Measurements from ENCODE around the gene MBD6. TPM values are rescaled to one million over a fixed set of nuclear protein-coding genes. Genes with fewer than 3 reads are reported as not detected.

Gene MBD6, protein sequence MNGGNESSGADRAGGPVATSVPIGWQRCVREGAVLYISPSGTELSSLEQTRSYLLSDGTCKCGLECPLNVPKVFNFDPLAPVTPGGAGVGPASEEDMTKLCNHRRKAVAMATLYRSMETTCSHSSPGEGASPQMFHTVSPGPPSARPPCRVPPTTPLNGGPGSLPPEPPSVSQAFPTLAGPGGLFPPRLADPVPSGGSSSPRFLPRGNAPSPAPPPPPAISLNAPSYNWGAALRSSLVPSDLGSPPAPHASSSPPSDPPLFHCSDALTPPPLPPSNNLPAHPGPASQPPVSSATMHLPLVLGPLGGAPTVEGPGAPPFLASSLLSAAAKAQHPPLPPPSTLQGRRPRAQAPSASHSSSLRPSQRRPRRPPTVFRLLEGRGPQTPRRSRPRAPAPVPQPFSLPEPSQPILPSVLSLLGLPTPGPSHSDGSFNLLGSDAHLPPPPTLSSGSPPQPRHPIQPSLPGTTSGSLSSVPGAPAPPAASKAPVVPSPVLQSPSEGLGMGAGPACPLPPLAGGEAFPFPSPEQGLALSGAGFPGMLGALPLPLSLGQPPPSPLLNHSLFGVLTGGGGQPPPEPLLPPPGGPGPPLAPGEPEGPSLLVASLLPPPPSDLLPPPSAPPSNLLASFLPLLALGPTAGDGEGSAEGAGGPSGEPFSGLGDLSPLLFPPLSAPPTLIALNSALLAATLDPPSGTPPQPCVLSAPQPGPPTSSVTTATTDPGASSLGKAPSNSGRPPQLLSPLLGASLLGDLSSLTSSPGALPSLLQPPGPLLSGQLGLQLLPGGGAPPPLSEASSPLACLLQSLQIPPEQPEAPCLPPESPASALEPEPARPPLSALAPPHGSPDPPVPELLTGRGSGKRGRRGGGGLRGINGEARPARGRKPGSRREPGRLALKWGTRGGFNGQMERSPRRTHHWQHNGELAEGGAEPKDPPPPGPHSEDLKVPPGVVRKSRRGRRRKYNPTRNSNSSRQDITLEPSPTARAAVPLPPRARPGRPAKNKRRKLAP
- polyA plus RNA-seq (2013, experiment 1 of 2): 24.7 TPM
- 24.8 TPM for polyA plus RNA-seq (2013, experiment 2 of 2)

DNA sequence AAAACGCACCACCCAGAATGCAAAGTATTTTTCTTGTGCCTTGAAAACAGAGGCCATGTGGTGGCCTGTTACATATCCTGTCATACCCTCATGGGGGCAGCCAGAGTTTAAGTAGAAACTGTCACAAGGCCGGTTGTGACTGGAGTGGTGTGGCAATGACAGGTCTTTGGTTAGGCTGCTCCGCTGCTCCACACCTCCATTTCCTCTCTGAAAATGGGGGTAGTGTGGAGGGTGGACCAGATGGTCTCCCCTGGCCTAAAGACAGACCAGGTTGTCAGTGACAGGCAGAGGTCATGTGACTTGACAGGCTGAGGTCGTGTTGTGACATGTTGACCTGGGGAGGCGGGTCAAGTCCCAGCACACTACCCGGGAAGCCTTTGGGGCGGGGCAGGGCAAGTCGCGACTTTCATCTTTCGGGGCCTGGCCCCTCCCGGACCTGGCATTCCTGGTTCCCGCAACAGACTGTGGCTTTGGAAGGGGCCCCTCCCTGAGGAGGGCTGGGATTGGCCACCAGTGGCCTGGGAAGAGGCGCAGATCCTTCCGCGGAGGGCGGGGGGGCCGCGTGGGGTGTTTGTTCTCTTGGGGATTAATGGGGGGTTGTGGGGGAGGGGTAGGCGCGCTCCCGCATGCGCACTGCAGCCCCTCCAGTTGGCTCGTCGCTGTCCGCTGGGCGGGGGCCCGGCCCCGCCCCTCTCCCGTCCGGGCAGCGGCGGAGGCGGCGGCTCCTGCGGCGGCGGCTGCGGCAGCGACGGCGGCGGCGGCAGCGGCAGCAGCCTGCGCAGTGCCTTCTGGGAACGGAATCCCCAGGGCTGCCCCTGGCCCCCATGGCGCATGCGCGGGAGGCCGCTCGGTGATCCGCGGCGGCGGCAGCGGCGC is at the start of gene MBD6:
TSS of gene MBD6 (plus strand) at position 814 of the 876 bp plus-strand sequence. CDS start 1,480 bp downstream, outside the sequence.
- peak within 1 kb of the TSS; percentile 94 for H3K27ac ChIP-seq (replicated peaks; ENCODE audit: low read length)
- no CpG with 5 or more reads among the region's 57 CpGs for WGBS, 2 donors (ENCODE audit: extremely low coverage in 2 of 2, insufficient read length in 2 of 2, insufficient replicate concordance in 1 of 2)

DNA sequence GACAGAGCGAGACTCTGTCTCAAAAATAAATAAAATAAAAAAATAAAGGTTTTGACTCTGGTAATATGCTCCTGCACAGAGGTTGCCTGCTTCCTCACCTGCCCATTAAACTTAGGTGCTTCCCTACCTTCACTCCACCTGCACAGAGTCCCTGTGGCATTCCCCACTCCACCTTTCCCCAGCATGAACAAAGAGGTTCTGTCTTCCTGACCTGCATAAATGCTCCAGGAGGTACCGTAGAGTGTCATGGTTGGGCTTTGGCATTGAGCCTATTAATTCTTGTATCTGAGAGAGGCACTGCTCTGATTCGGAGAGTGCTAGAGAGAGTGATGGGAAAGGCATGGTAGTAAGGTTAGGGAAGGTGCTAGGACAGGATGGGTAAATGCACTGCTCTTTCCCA is 49.2 kb upstream of the MBD6 start:
- no peak overlapping the region for H3K23ac ChIP-seq (ENCODE audit: low read depth, low read length, poor library complexity)
- H3K4me2 ChIP-seq (ENCODE audit: insufficient read depth, low read length, poor library complexity, severe bottlenecking): no peak overlapping the region
- H2AFZ ChIP-seq (ENCODE audit: low read length): no peak overlapping the region
- H3K4ac ChIP-seq (ENCODE audit: low read length): no peak overlapping the region
- DNase-seq (ENCODE audit: low spot score): no peak
- no peaks in the 10 kb centered on the region for H3K79me1 ChIP-seq (ENCODE audit: low read depth, low read length)
- H4K8ac ChIP-seq (ENCODE audit: low read depth, low read length): no peak overlapping the region
- H2BK12ac ChIP-seq (ENCODE audit: low read length): peak overlapping the region; percentile 31
- peaks cover 4% of the 10 kb centered on the region in 2 donors for H3K9me3 ChIP-seq (replicated peaks in 1 of 2; ENCODE audit: control insufficient read depth in 2 of 2, insufficient read depth in 1 of 2, low read depth in 1 of 2, low read length in 2 of 2)
- H3K14ac ChIP-seq (ENCODE audit: low read length): no peak overlapping the region
- peaks cover 5 to 21% of the 10 kb centered on the region in 2 donors for H3K4me1 ChIP-seq (ENCODE audit: control insufficient read depth in 2 of 2, insufficient read depth in 1 of 2, low read depth in 1 of 2, low read length in 2 of 2)
- no peak overlapping the region for H2BK15ac ChIP-seq (ENCODE audit: low read length)
- H2BK120ac ChIP-seq (ENCODE audit: low read depth, low read length): no peak overlapping the region
- H2BK5ac ChIP-seq (ENCODE audit: low read length): no peak overlapping the region
- no peak overlapping the region for H3K27ac ChIP-seq (replicated peaks; ENCODE audit: low read length)
- no CpG with 5 or more reads among the region's 3 CpGs for WGBS, 2 donors (ENCODE audit: extremely low coverage in 2 of 2, insufficient read length in 2 of 2, insufficient replicate concordance in 1 of 2)
- no peaks in the 10 kb centered on the region for H3K36me3 ChIP-seq (replicated peaks in 1 of 2; ENCODE audit: control insufficient read depth in 2 of 2, insufficient read depth in 2 of 2, low read length in 2 of 2)
- no peak overlapping the region for H3K18ac ChIP-seq (ENCODE audit: low read length)
- H3K9ac ChIP-seq (ENCODE audit: low read depth, low read length, poor library complexity): no peak overlapping the region
- no peak overlapping the region for H2AK5ac ChIP-seq (ENCODE audit: low read depth, low read length)
- H3K4me3 ChIP-seq (ENCODE audit: low read length in 2 of 2): no peak overlapping the region
- peaks cover 22 to 58% (median 55%) of the 10 kb centered on the region in 3 experiments for H3K27me3 ChIP-seq (ENCODE audit: control insufficient read depth in 3 of 3, insufficient read depth in 3 of 3, low read depth in 1 of 3, low read length in 3 of 3)
- no peak overlapping the region for H4K91ac ChIP-seq (ENCODE audit: low read depth, low read length, poor library complexity)

More for the DNA sequence above, at the start of gene MBD6:
- Histone ChIP-seq H3K4ac (ENCODE audit: low read length) (no peak within 1 kb of the TSS), H3K4me2 (ENCODE audit: insufficient read depth, low read length, poor library complexity, severe bottlenecking) (peak within 1 kb of the TSS; percentile 85), H2AFZ (ENCODE audit: low read length) (peak within 1 kb of the TSS; percentile 85), H2BK15ac (ENCODE audit: low read length) (peak within 1 kb of the TSS; percentile 22), H3K36me3 (replicated peaks in 1 of 2; ENCODE audit: control insufficient read depth in 2 of 2, insufficient read depth in 2 of 2, low read length in 2 of 2) (peaks cover 12 to 56% of the 10 kb centered on the region in 2 donors), H3K14ac (ENCODE audit: low read length) (peak within 1 kb of the TSS; percentile 42), H3K27me3 (ENCODE audit: control insufficient read depth in 3 of 3, insufficient read depth in 3 of 3, low read depth in 1 of 3, low read length in 3 of 3) (peaks cover 0 to 2% (median 0%) of the 10 kb centered on the region in 3 experiments), H2BK12ac (ENCODE audit: low read length) (no peak within 1 kb of the TSS), H2BK5ac (ENCODE audit: low read length) (no peak within 1 kb of the TSS), H3K4me1 (ENCODE audit: control insufficient read depth in 2 of 2, insufficient read depth in 1 of 2, low read depth in 1 of 2, low read length in 2 of 2) (peaks cover 27 to 30% of the 10 kb centered on the region in 2 donors), H3K23ac (ENCODE audit: low read depth, low read length, poor library complexity) (peak within 1 kb of the TSS; percentile 52), H3K4me3 (ENCODE audit: low read length in 2 of 2) (peak within 1 kb of the TSS; percentile 67 to 80), H2AK5ac (ENCODE audit: low read depth, low read length) (peak within 1 kb of the TSS; percentile 58), H3K9ac (ENCODE audit: low read depth, low read length, poor library complexity) (peak within 1 kb of the TSS; percentile 94), H4K8ac (ENCODE audit: low read depth, low read length) (peak within 1 kb of the TSS; percentile 0), H3K9me3 (replicated peaks in 1 of 2; ENCODE audit: control insufficient read depth in 2 of 2, insufficient read depth in 1 of 2, low read depth in 1 of 2, low read length in 2 of 2) (no peaks in the 10 kb centered on the region), H4K91ac (ENCODE audit: low read depth, low read length, poor library complexity) (no peak within 1 kb of the TSS), H2BK120ac (ENCODE audit: low read depth, low read length) (no peak within 1 kb of the TSS), H3K79me1 (ENCODE audit: low read depth, low read length) (peaks cover 3% of the 10 kb centered on the region), H3K18ac (ENCODE audit: low read length) (peak within 1 kb of the TSS; percentile 94)
- DNase-seq (ENCODE audit: low spot score): peak; percentile 90

DNA sequence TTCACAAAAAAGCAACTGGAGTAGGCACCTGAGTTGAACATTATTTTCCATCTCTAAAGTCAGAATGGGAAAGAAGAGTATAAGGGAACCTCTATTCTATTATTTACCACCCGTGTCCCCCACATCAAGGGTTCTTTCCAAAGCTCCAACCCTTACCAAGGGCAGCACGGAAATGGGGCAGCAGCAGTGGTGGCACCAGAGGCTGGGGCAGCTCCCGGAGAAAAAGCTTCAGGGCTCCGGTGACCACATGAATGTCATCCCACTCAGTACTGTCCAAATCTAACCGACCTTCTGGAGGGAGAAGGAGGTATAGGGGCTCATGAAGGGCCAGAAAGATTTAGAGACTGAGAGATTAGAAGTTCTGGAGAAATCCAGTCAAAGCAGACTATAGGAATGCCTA is 48.7 kb upstream of the MBD6 start:
- Histone ChIP-seq H2BK120ac (ENCODE audit: low read depth, low read length) (no peak overlapping the region), H4K8ac (ENCODE audit: low read depth, low read length) (no peak overlapping the region), H3K36me3 (replicated peaks in 1 of 2; ENCODE audit: control insufficient read depth in 2 of 2, insufficient read depth in 2 of 2, low read length in 2 of 2) (no peaks in the 10 kb centered on the region), H2BK5ac (ENCODE audit: low read length) (no peak overlapping the region), H3K4me3 (ENCODE audit: low read length in 2 of 2) (no peak overlapping the region), H3K9ac (ENCODE audit: low read depth, low read length, poor library complexity) (no peak overlapping the region), H3K9me3 (replicated peaks in 1 of 2; ENCODE audit: control insufficient read depth in 2 of 2, insufficient read depth in 1 of 2, low read depth in 1 of 2, low read length in 2 of 2) (peaks cover 4% of the 10 kb centered on the region in 2 donors), H3K27me3 (ENCODE audit: control insufficient read depth in 3 of 3, insufficient read depth in 3 of 3, low read depth in 1 of 3, low read length in 3 of 3) (peaks cover 22 to 63% (median 60%) of the 10 kb centered on the region in 3 experiments), H3K14ac (ENCODE audit: low read length) (no peak overlapping the region), H2AFZ (ENCODE audit: low read length) (no peak overlapping the region), H3K27ac (replicated peaks; ENCODE audit: low read length) (no peak overlapping the region), H3K23ac (ENCODE audit: low read depth, low read length, poor library complexity) (no peak overlapping the region), H3K4ac (ENCODE audit: low read length) (no peak overlapping the region), H2BK12ac (ENCODE audit: low read length) (no peak overlapping the region), H4K91ac (ENCODE audit: low read depth, low read length, poor library complexity) (no peak overlapping the region), H3K4me1 (ENCODE audit: control insufficient read depth in 2 of 2, insufficient read depth in 1 of 2, low read depth in 1 of 2, low read length in 2 of 2) (peaks cover 5 to 21% of the 10 kb centered on the region in 2 donors), H2BK15ac (ENCODE audit: low read length) (no peak overlapping the region), H3K79me1 (ENCODE audit: low read depth, low read length) (no peaks in the 10 kb centered on the region), H3K4me2 (ENCODE audit: insufficient read depth, low read length, poor library complexity, severe bottlenecking) (no peak overlapping the region), H2AK5ac (ENCODE audit: low read depth, low read length) (no peak overlapping the region), H3K18ac (ENCODE audit: low read length) (no peak overlapping the region)
- no peak for DNase-seq (ENCODE audit: low spot score)
- no CpG with 5 or more reads among the region's 5 CpGs for WGBS, 2 donors (ENCODE audit: extremely low coverage in 2 of 2, insufficient read length in 2 of 2, insufficient replicate concordance in 1 of 2)

Data from neuronal stem cell (in vitro differentiated cells).